A549 (cell line): ENCODE measurements around the gene MANF.

Source experiments
- CEBPB ChIP-seq, 2 experiments: fragments of >200 bp in 1 of 2; sonication (Bioruptor Twin) in 1 of 2; formaldehyde crosslinking in 1 of 2; IDR thresholded peaks; 2 replicates each; pipeline ENCODE4 v1.6.1; 2012 to 2016
- CTCF ChIP-seq: fragments of >200 bp; sonication (Bioruptor Twin); formaldehyde crosslinking; IDR thresholded peaks from 3 replicates; pipeline ENCODE4 v1.5.1; 2016
- ELK1 ChIP-seq: fragments of 150-350 bp; IDR thresholded peaks from 2 replicates; pipeline ENCODE4 v1.6.1; 2014; ENCODE audit warnings: low read depth, mild to moderate bottlenecking, low read length
- HOXB5 ChIP-seq: fragments of 250-450 bp; sonication (Bioruptor Pico); IDR thresholded peaks from 2 replicates; pipeline ENCODE4 v1.5.0; 2020; ENCODE audit warnings: mild to moderate bottlenecking, moderate library complexity
- JUNB ChIP-seq: fragments of >200 bp; sonication (Bioruptor Twin); formaldehyde crosslinking; IDR thresholded peaks from 2 replicates; pipeline ENCODE4 v1.6.1; 2016
- MAFK ChIP-seq: fragments of 450-650 bp; IDR thresholded peaks from 2 replicates; pipeline ENCODE4 v1.6.1; 2014; ENCODE audit not compliant: partially characterized antibody
- MYC ChIP-seq: IDR thresholded peaks from 2 replicates; pipeline ENCODE4 v1.6.1; 2012; ENCODE audit warnings: mild to moderate bottlenecking, inconsistent platforms, low read length, improper control_type of control experiment, borderline replicate concordance
- POLR2A ChIP-seq: IDR thresholded peaks from 2 replicates; pipeline ENCODE4 v1.6.1; 2012; ENCODE audit warnings: mild to moderate bottlenecking, low read length
- RAD21 ChIP-seq, 2 experiments: fragments of >200 bp in 1 of 2; sonication (Bioruptor Twin) in 1 of 2; formaldehyde crosslinking in 1 of 2; IDR thresholded peaks in 1 of 2; conservative IDR thresholded peaks in 1 of 2; 2 replicates in 1 of 2; 3 replicates in 1 of 2; pipeline ENCODE4 v1.6.1; 2012 to 2018; ENCODE audit warnings: inconsistent platforms in 1 of 2
- TP53 ChIP-seq: fragments of 250-450 bp; sonication (Bioruptor Pico); IDR thresholded peaks from 2 replicates; pipeline ENCODE4 v1.5.0; 2021; ENCODE audit warnings: mild to moderate bottlenecking, moderate library complexity

- TF ChIP-seq MAFK (no peak), CTCF (no peak), TP53 (CRISPR knock-in tag) (no peak), ELK1 (no peak), CEBPB (IDR thresholded peaks at IDR 0.05) (no peak), HOXB5 (CRISPR knock-in tag) (no peak), RAD21 (conservative IDR thresholded peaks at IDR 0.05 in 1 of 2, IDR thresholded peaks at IDR 0.05 in 1 of 2) (no peak), POLR2A (no peak), JUNB (no peak), MYC (no peak)
Measured at GRCh38 chr3:51362476-51362875, 22.6 kb upstream of the MANF start.
